ENCODE measurements around the gene SUN2.

GRCh38 chr22:38733724-38734381, 21.9 kb downstream of the SUN2 start:
- TF ChIP-seq CTCF (IDR thresholded peaks at IDR 0.05) (no peak), POLR2A (IDR thresholded peaks at IDR 0.05) (no peak)
